HepG2 (cell line): ENCODE data around the gene GJD4. TPM values are rescaled to one million over a fixed set of nuclear protein-coding genes. Genes with fewer than 3 reads are reported as not detected.
A peak's percentile ranks its signal among the peaks of the same experiment; 100 is the strongest.

Experiments
- ATAC-seq: fragments of 200-7000 bp; cut with Tn5 transposase; 3 replicates; pipeline ENCODE4 v1.9.1; 2020; ENCODE audit warnings: mild to moderate bottlenecking, moderate library complexity
- BruUV-seq: library from RNA; stranded (reverse); fragments of 400-500 nt; replicated peaks from 2 replicates; lab custom pipeline; 2021; lab: Mats Ljungman, UMichigan
- CTCF ChIA-PET: fragments of 300-600 bp; formaldehyde crosslinking; extraction: SDS; loops from one replicate; lab custom pipeline; 2021; ENCODE audit warnings: low total read pairs, inconsistent platforms, low intra/inter-chr PET ratio; lab: Yijun Ruan, JAX
- POLR2A ChIA-PET: fragments of 350-600 bp; sonication (Branson Sonifier 250); formaldehyde crosslinking; loops from one replicate; lab custom pipeline; 2020; ENCODE audit warnings: antibody characterized with exemption, inconsistent platforms; lab: Yijun Ruan, JAX
- DNase-seq: peaks from one replicate; pipeline ENCODE4 v3.0.0-alpha.2; 2015; ENCODE audit warnings: low spot score
- FAIRE-seq: peaks from 3 replicates; lab custom pipeline; 2011; peaks lifted over from hg19 to GRCh38; lab: Jason Lieb, UNC
- H2AFZ ChIP-seq: one replicate; pipeline ENCODE4 v1.6.1; 2011; ENCODE audit warnings: low read length, inconsistent platforms
- H3K27ac ChIP-seq: fragments of 300-600 bp; 3 replicates; pipeline ENCODE4 v1.8.0; 2011; ENCODE audit warnings: mixed run types, mild to moderate bottlenecking, mixed read lengths, low read length, inconsistent platforms; ENCODE audit not compliant: insufficient read depth; ENCODE audit errors: extremely low read length
- H3K27me3 ChIP-seq, 2 experiments: fragments of 200-600 bp in 1 of 2; 2 replicates in 1 of 2; 3 replicates in 1 of 2; pipeline versions ENCODE4 v1.6.0 to v1.8.0; 2011; ENCODE audit warnings: low read length in 2 of 2, mild to moderate bottlenecking in 2 of 2, moderate library complexity in 2 of 2, inconsistent platforms in 1 of 2; ENCODE audit not compliant: insufficient read depth in 2 of 2, control insufficient read depth in 1 of 2
- H3K36me3 ChIP-seq, 2 experiments: fragments of 200-600 bp in 1 of 2; replicated peaks in 1 of 2; 2 replicates in 1 of 2; 3 replicates in 1 of 2; pipeline versions ENCODE4 v1.5.1 to v1.8.0; 2011; ENCODE audit warnings: low read length in 2 of 2, inconsistent platforms in 1 of 2; ENCODE audit not compliant: insufficient read depth in 2 of 2, control insufficient read depth in 1 of 2
- H3K4me1 ChIP-seq: 2 replicates; pipeline ENCODE4 v1.5.1; 2012; ENCODE audit warnings: low read length, inconsistent platforms; ENCODE audit not compliant: insufficient read depth
- H3K4me2 ChIP-seq: 2 replicates; pipeline ENCODE4 v1.6.0; 2011; ENCODE audit warnings: low read depth, low read length, inconsistent platforms
- H3K4me3 ChIP-seq, 3 experiments: fragments of 200-600 bp in 1 of 3; sonication (generic), shearing (Covaris generic) in 1 of 3; replicated peaks in 1 of 3; 2 replicates each; pipeline ENCODE4 v1.5.1; 2011 to 2016; ENCODE audit warnings: low read length in 3 of 3, inconsistent platforms in 2 of 3, low read depth in 2 of 3, mild to moderate bottlenecking in 2 of 3, control low read depth in 1 of 3, mixed read lengths in 1 of 3; ENCODE audit not compliant: insufficient read depth in 1 of 3
- H3K79me2 ChIP-seq: one replicate; pipeline ENCODE4 v1.6.1; 2011; ENCODE audit warnings: low read length, inconsistent platforms; ENCODE audit not compliant: insufficient read depth
- H3K9ac ChIP-seq: 2 replicates; pipeline ENCODE4 v1.6.0; 2011; ENCODE audit warnings: mild to moderate bottlenecking, low read depth, low read length, inconsistent platforms; ENCODE audit not compliant: insufficient read depth
- H3K9me3 ChIP-seq: 2 replicates; pipeline ENCODE4 v1.5.1; 2012; ENCODE audit warnings: mild to moderate bottlenecking, low read length
- H4K20me1 ChIP-seq: 2 replicates; pipeline ENCODE4 v1.6.0; 2011; ENCODE audit warnings: inconsistent platforms, mild to moderate bottlenecking, low read length, moderate library complexity; ENCODE audit not compliant: insufficient read depth
- CTCF ChIP-seq: sonication (generic); formaldehyde crosslinking; IDR thresholded peaks from 2 replicates; pipeline ENCODE4 v1.5.0; 2020; ENCODE audit warnings: mild to moderate bottlenecking, missing genetic modification reagents, moderate library complexity
- DNMT3B ChIP-seq: conservative IDR thresholded peaks from 2 replicates; pipeline ENCODE4 v1.6.1; 2016; ENCODE audit warnings: missing biosample characterization, control low read depth
- FOSL1 ChIP-seq: sonication (generic); formaldehyde crosslinking; IDR thresholded peaks from 2 replicates; pipeline ENCODE4 v1.9.0; 2021; ENCODE audit warnings: missing genetic modification reagents, borderline replicate concordance
- RAD21 ChIP-seq: fragments of 450-650 bp; formaldehyde crosslinking; IDR thresholded peaks from 2 replicates; pipeline ENCODE4 v1.5.0; 2020; ENCODE audit warnings: mild to moderate bottlenecking
- RBM39 ChIP-seq: fragments of 200-400 bp; formaldehyde crosslinking; IDR thresholded peaks from one replicate; pipeline ENCODE4 v1.6.1; 2018; ENCODE audit warnings: antibody characterized with exemption, mild to moderate bottlenecking, low read depth, low read length; ENCODE audit not compliant: poor library complexity, severe bottlenecking
- SALL1 ChIP-seq: sonication (generic); formaldehyde crosslinking; IDR thresholded peaks from 2 replicates; pipeline ENCODE4 v1.8.0; 2022; ENCODE audit warnings: mild to moderate bottlenecking, missing genetic modification reagents
- SMC3 ChIP-seq: IDR thresholded peaks from 2 replicates; pipeline ENCODE4 v1.6.1; 2011; ENCODE audit warnings: low read length, improper control_type of control experiment
- SNAI1 ChIP-seq: sonication (generic); formaldehyde crosslinking; IDR thresholded peaks from 2 replicates; pipeline ENCODE4 v1.5.0; 2020; ENCODE audit warnings: mild to moderate bottlenecking, missing genetic modification reagents, borderline replicate concordance
- STAG1 ChIP-seq: sonication (generic); formaldehyde crosslinking; IDR thresholded peaks from 2 replicates; pipeline ENCODE4 v1.4.0; 2020; ENCODE audit warnings: missing genetic modification reagents
- TARDBP ChIP-seq: sonication (generic); formaldehyde crosslinking; IDR thresholded peaks from 2 replicates; pipeline ENCODE4 v1.8.0; 2022; ENCODE audit warnings: mild to moderate bottlenecking, missing genetic modification reagents
- XRCC5 ChIP-seq: fragments of 200-400 bp; formaldehyde crosslinking; optimal IDR thresholded peaks from 2 replicates; pipeline ENCODE3; 2017; ENCODE audit warnings: mild to moderate bottlenecking, low read length
- ZEB1 ChIP-seq: IDR thresholded peaks from 2 replicates; pipeline ENCODE4 v1.6.1; 2012; ENCODE audit warnings: mild to moderate bottlenecking, low read depth, inconsistent platforms; ENCODE audit not compliant: insufficient replicate concordance
- ZNF143 ChIP-seq: sonication (generic); formaldehyde crosslinking; IDR thresholded peaks from 2 replicates; pipeline ENCODE4 v1.4.0; 2020; ENCODE audit warnings: missing genetic modification reagents
- ZNF207 ChIP-seq: fragments of 450-650 bp; IDR thresholded peaks from 2 replicates; pipeline ENCODE4 v1.6.1; 2016; ENCODE audit warnings: antibody characterized with exemption, borderline replicate concordance
- ZNF556 ChIP-seq: sonication (generic); formaldehyde crosslinking; IDR thresholded peaks from 2 replicates; pipeline ENCODE4 v1.4.0; 2020; ENCODE audit warnings: mild to moderate bottlenecking, missing genetic modification reagents, borderline replicate concordance
- ZNF557 ChIP-seq: sonication (generic); formaldehyde crosslinking; IDR thresholded peaks from 2 replicates; pipeline ENCODE4 v1.4.0; 2020; ENCODE audit warnings: missing genetic modification reagents
- ZNF589 ChIP-seq: sonication (generic); formaldehyde crosslinking; conservative IDR thresholded peaks from 2 replicates; pipeline ENCODE4 v1.8.0; 2022; ENCODE audit warnings: mild to moderate bottlenecking, moderate library complexity, missing genetic modification reagents
- WGBS: methylation state at CpG from one replicate; pipeline ENCODE4 v1.1.6; 2017; ENCODE audit warnings: low lambda C conversion rate; 5-methylcytosine and 5-hydroxymethylcytosine counted together
- in situ Hi-C: cut with HindIII; loops from 2 replicates; pipeline ENCODE4 v1.10.0; 2017; ENCODE audit warnings: low pct_unique_long_range_greater_than_20kb; ENCODE audit not compliant: extremely low pct_ligation_motif_present
- intact Hi-C: fragments of 100-400 bp; cut with micrococcal nuclease; formaldehyde crosslinking; loops from one replicate; pipeline ENCODE4 v1.10.0; 2022; ENCODE audit not compliant: unreplicated experiment
- polyA plus RNA-seq, 8 experiments: library from polyadenylated mRNA; depleted of rRNA in 3 of 8; stranded (reverse) in 7 of 8; unstranded in 1 of 8; fragments of >200 nt; fragmentation: Illumina TruSeq in 4 of 8; extraction: Trizol in 4 of 8; gene quantifications; 2 replicates each; pipeline versions ENCODE4 v1.2.1 to v1.2.3, GENCODE V29; 2011 to 2016; ENCODE audit warnings: low read depth in 4 of 8, missing spikeins in 1 of 8, mixed read lengths in 1 of 8; ENCODE audit not compliant: insufficient read depth in 1 of 8
- total RNA-seq, 5 experiments: library from RNA; depleted of rRNA; stranded (reverse); fragments of >200 nt; fragmentation: Illumina TruSeq; extraction: Trizol; gene quantifications; 2 replicates each; pipeline ENCODE4 v1.2.3, GENCODE V29; 2016; ENCODE audit warnings: low read depth in 1 of 5
- TF ChIP-seq, protein P1 (sequence below): sonication (generic); formaldehyde crosslinking; IDR thresholded peaks from 2 replicates; pipeline ENCODE4 v1.8.0; 2022; ENCODE audit warnings: mild to moderate bottlenecking, missing genetic modification reagents, moderate library complexity
- TF ChIP-seq, protein P2 (sequence below): sonication (generic); formaldehyde crosslinking; IDR thresholded peaks from 2 replicates; pipeline ENCODE4 v1.8.0; 2022; ENCODE audit warnings: missing genetic modification reagents, mild to moderate bottlenecking, moderate library complexity, borderline replicate concordance

The GJD4 gene
- total and polyA plus RNA-seq, 2 of the 13 experiments (the other 11 are each of a cell fraction or from before 2014, with no cell fraction given), result not detected

GRCh38 chr10:35563261-35563891 is 41.8 kb upstream of the GJD4 start:
- CTCF ChIA-PET, result no interaction called here
- peak; percentile 75 for FAIRE-seq
- Histone ChIP-seq H3K27ac (no peak overlapping the region), H3K4me3 (no peak overlapping the region), H3K4me1 (no peaks in the 10 kb centered on the region), H3K36me3 (peaks cover 22 to 55% of the 10 kb centered on the region in 2 experiments), H4K20me1 (no peaks in the 10 kb centered on the region), H2AFZ (no peak overlapping the region), H3K9me3 (no peaks in the 10 kb centered on the region), H3K4me2 (no peak overlapping the region), H3K79me2 (no peaks in the 10 kb centered on the region), H3K27me3 (no peaks in the 10 kb centered on the region), H3K9ac (no peak overlapping the region)
- DNase-seq, result peak; percentile 64
- intact Hi-C loops (loop anchor here (2.0 kb wide), 1 partner anchor 225 kb away; no protein-coding TSS in a partner anchor), in situ Hi-C loops (loop anchor here (25.0 kb wide), 1 partner anchor 451 kb away; no protein-coding TSS in a partner anchor)
- peak; percentile 71 for ATAC-seq
- 43% methylated on average over 13 of the region's 13 CpGs for WGBS
- POLR2A ChIA-PET, result no interaction called here
- BruUV-seq, result no TSS peak
- peak; percentile 89 for TF ChIP-seq CTCF (CRISPR knock-in tag)
- TF ChIP-seq SMC3, result peak; percentile 80
- peak; percentile 79 for TF ChIP-seq XRCC5
- TF ChIP-seq RBM39, result no peak
- TF ChIP-seq ZNF557 (CRISPR knock-in tag), result no peak
- peak; percentile 78 for TF ChIP-seq STAG1 (CRISPR knock-in tag)
- no peak for TF ChIP-seq DNMT3B (CRISPR knock-in tag)
- TF ChIP-seq, protein P1, sequence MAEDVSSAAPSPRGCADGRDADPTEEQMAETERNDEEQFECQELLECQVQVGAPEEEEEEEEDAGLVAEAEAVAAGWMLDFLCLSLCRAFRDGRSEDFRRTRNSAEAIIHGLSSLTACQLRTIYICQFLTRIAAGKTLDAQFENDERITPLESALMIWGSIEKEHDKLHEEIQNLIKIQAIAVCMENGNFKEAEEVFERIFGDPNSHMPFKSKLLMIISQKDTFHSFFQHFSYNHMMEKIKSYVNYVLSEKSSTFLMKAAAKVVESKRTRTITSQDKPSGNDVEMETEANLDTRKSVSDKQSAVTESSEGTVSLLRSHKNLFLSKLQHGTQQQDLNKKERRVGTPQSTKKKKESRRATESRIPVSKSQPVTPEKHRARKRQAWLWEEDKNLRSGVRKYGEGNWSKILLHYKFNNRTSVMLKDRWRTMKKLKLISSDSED (CRISPR knock-in tag), result no peak
- no peak for TF ChIP-seq SNAI1 (CRISPR knock-in tag)
- TF ChIP-seq ZEB1, result no peak
- 0 out of 2 replicates have a peak, but pooled peaks have one; percentile 36 for TF ChIP-seq RAD21 (CRISPR knock-in tag)
- no peak for TF ChIP-seq ZNF589 (CRISPR knock-in tag)
- TF ChIP-seq FOSL1 (CRISPR knock-in tag), result no peak
- TF ChIP-seq ZNF556 (CRISPR knock-in tag), result no peak
- TF ChIP-seq, protein P2, sequence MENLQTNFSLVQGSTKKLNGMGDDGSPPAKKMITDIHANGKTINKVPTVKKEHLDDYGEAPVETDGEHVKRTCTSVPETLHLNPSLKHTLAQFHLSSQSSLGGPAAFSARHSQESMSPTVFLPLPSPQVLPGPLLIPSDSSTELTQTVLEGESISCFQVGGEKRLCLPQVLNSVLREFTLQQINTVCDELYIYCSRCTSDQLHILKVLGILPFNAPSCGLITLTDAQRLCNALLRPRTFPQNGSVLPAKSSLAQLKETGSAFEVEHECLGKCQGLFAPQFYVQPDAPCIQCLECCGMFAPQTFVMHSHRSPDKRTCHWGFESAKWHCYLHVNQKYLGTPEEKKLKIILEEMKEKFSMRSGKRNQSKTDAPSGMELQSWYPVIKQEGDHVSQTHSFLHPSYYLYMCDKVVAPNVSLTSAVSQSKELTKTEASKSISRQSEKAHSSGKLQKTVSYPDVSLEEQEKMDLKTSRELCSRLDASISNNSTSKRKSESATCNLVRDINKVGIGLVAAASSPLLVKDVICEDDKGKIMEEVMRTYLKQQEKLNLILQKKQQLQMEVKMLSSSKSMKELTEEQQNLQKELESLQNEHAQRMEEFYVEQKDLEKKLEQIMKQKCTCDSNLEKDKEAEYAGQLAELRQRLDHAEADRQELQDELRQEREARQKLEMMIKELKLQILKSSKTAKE (CRISPR knock-in tag), result no peak
- no peak for TF ChIP-seq ZNF207
- 0 out of 2 replicates have a peak, but pooled peaks have one; percentile 19 for TF ChIP-seq SALL1 (CRISPR knock-in tag)
- no peak for TF ChIP-seq TARDBP (CRISPR knock-in tag)
- no peak for TF ChIP-seq ZNF143
